NT2/D1 (cell line): ENCODE data around the gene CD164L2.

Source experiments
- SUZ12 ChIP-seq: IDR thresholded peaks from 2 replicates; pipeline ENCODE4 v1.6.1; 2011; ENCODE audit not compliant: insufficient read length, insufficient read depth; ENCODE audit errors: extremely low read depth
- ZNF274 ChIP-seq: IDR thresholded peaks from 2 replicates; pipeline ENCODE4 v1.6.1; 2011; ENCODE audit warnings: mild to moderate bottlenecking, low read depth, low read length

DNA sequence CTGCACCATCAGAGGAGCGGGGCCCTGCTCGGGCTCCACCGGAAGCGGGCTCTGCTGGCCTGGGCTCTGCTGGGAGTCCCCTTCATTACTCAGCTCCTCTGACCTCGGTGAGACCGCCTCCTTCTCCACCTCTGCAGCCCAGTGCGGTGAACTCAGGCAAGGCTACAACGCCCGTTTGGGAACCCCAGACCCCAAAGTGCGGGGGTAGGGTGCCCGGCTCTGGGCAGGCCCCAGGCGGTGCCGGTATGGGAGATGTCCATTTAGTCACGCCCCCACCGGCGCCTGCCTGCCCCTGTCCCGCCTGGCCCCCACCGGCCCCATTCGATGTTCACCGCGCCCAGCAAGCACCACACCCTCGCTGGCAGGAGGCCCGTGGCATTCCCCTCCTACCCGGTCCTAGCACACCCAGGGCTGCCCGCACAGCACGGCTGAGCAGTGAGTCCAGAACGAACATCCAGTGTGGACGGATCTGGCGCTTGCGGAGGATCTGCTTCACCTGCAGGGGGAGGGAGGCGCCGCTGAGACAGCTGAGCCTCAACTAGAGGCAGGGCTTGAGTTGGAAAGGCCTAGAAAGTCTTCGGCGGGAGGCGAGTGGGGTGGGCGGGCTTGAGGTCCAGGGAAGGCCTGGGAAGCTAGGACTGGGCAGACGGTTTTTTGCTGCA lies 26.4 kb downstream of the CD164L2 start:
- TF ChIP-seq SUZ12 (no peak), ZNF274 (no peak)
